ENCODE data around the gene RNF166. TPM values are rescaled to one million over a fixed set of nuclear protein-coding genes. Genes with fewer than 3 reads are reported as not detected.

The RNF166 gene
- total and polyA plus RNA-seq, 2 of the 13 experiments (the other 11 are each of a cell fraction or from before 2014, with no cell fraction given), result 21.4 to 23.0 TPM

DNA sequence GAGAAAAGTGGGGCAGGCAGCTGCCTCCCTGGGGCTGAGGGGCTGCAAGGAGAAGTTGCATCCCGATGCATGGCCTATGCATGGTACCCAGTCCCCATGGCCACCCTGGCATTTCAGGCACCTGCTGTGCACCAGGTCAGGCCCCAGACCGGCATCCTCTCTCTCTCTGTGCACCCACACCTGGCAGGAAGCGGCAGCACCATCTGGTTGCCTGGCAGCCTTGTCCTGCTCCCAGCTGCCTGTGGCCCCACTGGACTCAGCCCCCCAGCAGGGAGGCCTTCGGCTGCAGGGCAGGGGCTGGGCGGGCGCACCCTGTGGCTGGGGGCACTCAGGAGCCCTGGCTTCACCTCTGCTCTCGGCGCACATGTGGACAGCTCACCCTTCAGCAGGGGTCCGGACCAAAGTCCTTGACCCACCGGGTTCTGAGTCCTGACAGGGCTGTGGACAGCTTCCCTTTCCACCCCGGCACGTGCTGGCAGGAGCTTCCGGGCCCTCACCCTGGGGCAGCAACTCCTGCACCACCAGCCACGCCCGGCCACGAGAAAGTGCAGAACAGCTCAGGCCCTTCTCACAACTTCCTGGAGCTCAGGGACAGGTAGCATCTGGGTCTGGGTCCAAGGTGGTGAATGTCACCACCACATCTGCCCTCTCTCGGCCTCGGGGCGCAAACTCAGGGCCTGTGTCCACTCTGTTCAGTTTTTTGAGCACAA lies 36.8 kb upstream of the RNF166 start:
- ChIA-PET CTCF (ENCODE audit: low intra/inter-chr PET ratio, low total read pairs) (interaction anchor here (0.6 to 2.0 kb wide), 5 partner anchors 41 to 424 kb away, joined by 3 to 10 read pairs (median 5); partner anchors contain the start of gene PIEZO1), POLR2A (no interaction called here)
- no peak for ATAC-seq
- no peak overlapping the region for H3K4me2 ChIP-seq (ENCODE audit: low read depth, low read length)
- no peak for DNase-seq (ENCODE audit: low spot score)
- H3K4me3 ChIP-seq (replicated peaks in 1 of 3; ENCODE audit: insufficient read depth in 1 of 3, low read depth in 2 of 3, low read length in 3 of 3), result no peak overlapping the region
- FAIRE-seq, result no peak
- peaks cover 5% of the 10 kb centered on the region for H4K20me1 ChIP-seq (ENCODE audit: insufficient read depth, low read length)
- no peaks in the 10 kb centered on the region for H3K79me2 ChIP-seq (ENCODE audit: insufficient read depth, low read length)
- H3K9ac ChIP-seq (ENCODE audit: insufficient read depth, low read depth, low read length), result no peak overlapping the region
- 99% methylated on average over 15 of the region's 19 CpGs for WGBS (ENCODE audit: low lambda C conversion rate)
- in situ Hi-C loops (cut with HindIII; ENCODE audit: extremely low pct_ligation_motif_present, low pct_unique_long_range_greater_than_20kb) (no loop called here), intact Hi-C loops (cut with micrococcal nuclease; ENCODE audit: unreplicated experiment) (loop anchor here (5.0 kb wide), 1 partner anchor 424 kb away; no protein-coding TSS in a partner anchor)
- no peaks in the 10 kb centered on the region for H3K9me3 ChIP-seq (ENCODE audit: low read length)
- no peak overlapping the region for H2AFZ ChIP-seq (ENCODE audit: low read length)
- H3K27ac ChIP-seq (ENCODE audit: extremely low read length, insufficient read depth, low read length), result no peak overlapping the region
- H3K27me3 ChIP-seq (ENCODE audit: control insufficient read depth in 1 of 2, insufficient read depth in 2 of 2, low read length in 2 of 2), result no peaks in the 10 kb centered on the region; a peak in 1 of 5 replicates
- BruUV-seq (replicated peaks), result no TSS peak
- peaks cover 23 to 37% of the 10 kb centered on the region in 2 experiments; a peak in 4 of 5 replicates for H3K36me3 ChIP-seq (replicated peaks in 1 of 2; ENCODE audit: control insufficient read depth in 1 of 2, insufficient read depth in 2 of 2, low read length in 2 of 2)
- H3K4me1 ChIP-seq (ENCODE audit: insufficient read depth, low read length), result no peaks in the 10 kb centered on the region
- TF ChIP-seq ZNF589 (CRISPR knock-in tag; conservative IDR thresholded peaks at IDR 0.05) (no peak), MIXL1 (CRISPR knock-in tag; IDR thresholded peaks at IDR 0.05) (no peak), TIGD3 (CRISPR knock-in tag; IDR thresholded peaks at IDR 0.05; ENCODE audit: borderline replicate concordance) (no peak), DZIP1 (CRISPR knock-in tag; IDR thresholded peaks at IDR 0.05) (0 out of 2 replicates have a peak, but pooled peaks have one; percentile 28), RARA (CRISPR knock-in tag; IDR thresholded peaks at IDR 0.05) (no peak), TBX3 (IDR thresholded peaks at IDR 0.05; ENCODE audit: borderline replicate concordance) (no peak), TAF15 (IDR thresholded peaks at IDR 0.05; ENCODE audit: low read depth, low read length, poor library complexity, severe bottlenecking) (no peak), KDM6A (CRISPR knock-in tag; IDR thresholded peaks at IDR 0.05; ENCODE audit: low read depth) (no peak), ZNF703 (CRISPR knock-in tag; IDR thresholded peaks at IDR 0.05; ENCODE audit: borderline replicate concordance) (0 out of 2 replicates have a peak, but pooled peaks have one; percentile 26), ZNF446 (CRISPR knock-in tag; IDR thresholded peaks at IDR 0.05) (no peak), AHR (CRISPR knock-in tag; IDR thresholded peaks at IDR 0.05) (no peak), NR3C1 (CRISPR knock-in tag; IDR thresholded peaks at IDR 0.05) (no peak), RCOR2 (CRISPR knock-in tag; IDR thresholded peaks at IDR 0.05) (no peak), ZNF20 (CRISPR knock-in tag; IDR thresholded peaks at IDR 0.05) (no peak)
- TF ChIP-seq, protein P1, sequence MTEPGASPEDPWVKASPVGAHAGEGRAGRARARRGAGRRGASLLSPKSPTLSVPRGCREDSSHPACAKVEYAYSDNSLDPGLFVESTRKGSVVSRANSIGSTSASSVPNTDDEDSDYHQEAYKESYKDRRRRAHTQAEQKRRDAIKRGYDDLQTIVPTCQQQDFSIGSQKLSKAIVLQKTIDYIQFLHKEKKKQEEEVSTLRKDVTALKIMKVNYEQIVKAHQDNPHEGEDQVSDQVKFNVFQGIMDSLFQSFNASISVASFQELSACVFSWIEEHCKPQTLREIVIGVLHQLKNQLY (CRISPR knock-in tag; IDR thresholded peaks at IDR 0.05), result no peak
- TF ChIP-seq, protein P2, sequence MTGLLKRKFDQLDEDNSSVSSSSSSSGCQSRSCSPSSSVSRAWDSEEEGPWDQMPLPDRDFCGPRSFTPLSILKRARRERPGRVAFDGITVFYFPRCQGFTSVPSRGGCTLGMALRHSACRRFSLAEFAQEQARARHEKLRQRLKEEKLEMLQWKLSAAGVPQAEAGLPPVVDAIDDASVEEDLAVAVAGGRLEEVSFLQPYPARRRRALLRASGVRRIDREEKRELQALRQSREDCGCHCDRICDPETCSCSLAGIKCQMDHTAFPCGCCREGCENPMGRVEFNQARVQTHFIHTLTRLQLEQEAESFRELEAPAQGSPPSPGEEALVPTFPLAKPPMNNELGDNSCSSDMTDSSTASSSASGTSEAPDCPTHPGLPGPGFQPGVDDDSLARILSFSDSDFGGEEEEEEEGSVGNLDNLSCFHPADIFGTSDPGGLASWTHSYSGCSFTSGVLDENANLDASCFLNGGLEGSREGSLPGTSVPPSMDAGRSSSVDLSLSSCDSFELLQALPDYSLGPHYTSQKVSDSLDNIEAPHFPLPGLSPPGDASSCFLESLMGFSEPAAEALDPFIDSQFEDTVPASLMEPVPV (CRISPR knock-in tag; IDR thresholded peaks at IDR 0.05), result no peak
